ENCODE results near the gene ADGRG6. TPM values are rescaled to one million over a fixed set of nuclear protein-coding genes. Genes with fewer than 3 reads are reported as not detected.

ADGRG6 gene
- total and polyA plus RNA-seq, 2 donors (not counting 1 experiment from before 2014, with no cell fraction given) = 49.9 to 67.2 TPM

DNA sequence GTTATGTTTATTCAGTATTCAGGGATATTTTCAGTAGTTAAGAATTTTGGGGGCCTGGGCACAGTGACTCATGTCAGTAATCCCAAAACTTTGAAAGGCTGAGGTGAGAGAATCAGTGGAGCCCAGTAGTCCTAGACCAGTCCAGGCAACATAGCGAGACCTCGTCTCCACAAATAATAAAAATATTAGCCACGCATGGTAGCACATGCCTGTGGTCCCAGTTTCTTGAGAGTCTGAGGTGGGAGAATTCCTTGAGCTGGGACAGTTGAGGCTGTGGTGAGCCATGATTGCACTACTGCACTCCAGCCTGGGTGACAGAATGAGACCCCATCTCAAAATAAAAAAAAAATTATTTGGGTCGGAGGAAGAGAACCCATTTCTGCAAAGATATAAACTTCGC, 20.3 kb downstream of the ADGRG6 start:
- no peak for TF ChIP-seq EZH2 (IDR thresholded peaks at IDR 0.05; ENCODE audit: low read length, missing control alignments)
- TF ChIP-seq, protein P1, sequence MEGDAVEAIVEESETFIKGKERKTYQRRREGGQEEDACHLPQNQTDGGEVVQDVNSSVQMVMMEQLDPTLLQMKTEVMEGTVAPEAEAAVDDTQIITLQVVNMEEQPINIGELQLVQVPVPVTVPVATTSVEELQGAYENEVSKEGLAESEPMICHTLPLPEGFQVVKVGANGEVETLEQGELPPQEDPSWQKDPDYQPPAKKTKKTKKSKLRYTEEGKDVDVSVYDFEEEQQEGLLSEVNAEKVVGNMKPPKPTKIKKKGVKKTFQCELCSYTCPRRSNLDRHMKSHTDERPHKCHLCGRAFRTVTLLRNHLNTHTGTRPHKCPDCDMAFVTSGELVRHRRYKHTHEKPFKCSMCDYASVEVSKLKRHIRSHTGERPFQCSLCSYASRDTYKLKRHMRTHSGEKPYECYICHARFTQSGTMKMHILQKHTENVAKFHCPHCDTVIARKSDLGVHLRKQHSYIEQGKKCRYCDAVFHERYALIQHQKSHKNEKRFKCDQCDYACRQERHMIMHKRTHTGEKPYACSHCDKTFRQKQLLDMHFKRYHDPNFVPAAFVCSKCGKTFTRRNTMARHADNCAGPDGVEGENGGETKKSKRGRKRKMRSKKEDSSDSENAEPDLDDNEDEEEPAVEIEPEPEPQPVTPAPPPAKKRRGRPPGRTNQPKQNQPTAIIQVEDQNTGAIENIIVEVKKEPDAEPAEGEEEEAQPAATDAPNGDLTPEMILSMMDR (conservative IDR thresholded peaks at IDR 0.05 in 1 of 2, IDR thresholded peaks at IDR 0.05 in 1 of 2; ENCODE audit: low read depth in 1 of 2, low read length in 2 of 2) = no peak
- Histone ChIP-seq H3K9ac (ENCODE audit: insufficient read depth, low read length) (no peak overlapping the region), H3K36me3 (ENCODE audit: control insufficient read depth, insufficient read depth, low read length) (no peaks in the 10 kb centered on the region), H3K4me1 (ENCODE audit: control insufficient read depth, extremely low read depth, insufficient read depth, low read length) (peaks cover 7% of the 10 kb centered on the region), H3K4me3 (replicated peaks in 1 of 4; ENCODE audit: control extremely low read depth in 1 of 4, insufficient read depth in 1 of 4, low read depth in 3 of 4, low read length in 4 of 4) (no peak overlapping the region), H3K79me2 (ENCODE audit: control insufficient read depth, insufficient read depth, low read length) (peaks cover 4% of the 10 kb centered on the region), H2AFZ (ENCODE audit: low read length) (no peak overlapping the region), H3K27ac (ENCODE audit: insufficient read depth, low read length) (no peak overlapping the region), H3K4me2 (ENCODE audit: extremely low read depth, insufficient read depth, low read length) (no peak overlapping the region), H3K27me3 (ENCODE audit: control insufficient read depth, insufficient read depth, low read length) (no peaks in the 10 kb centered on the region), H4K20me1 (ENCODE audit: control insufficient read depth, extremely low read depth, insufficient read depth, low read length) (no peaks in the 10 kb centered on the region), H3K9me3 (ENCODE audit: control insufficient read depth, insufficient read depth, low read depth, low read length) (no peaks in the 10 kb centered on the region)
- peak in 1 of 2 donors; percentile 28 for DNase-seq (ENCODE audit: low read depth in 2 of 2)

- no peak overlapping the region for H3K4me2 ChIP-seq (ENCODE audit: extremely low read depth, insufficient read depth, low read length)
Measured at GRCh38 chr6:142322504-142323198, 20.8 kb downstream of the ADGRG6 start.

DNA sequence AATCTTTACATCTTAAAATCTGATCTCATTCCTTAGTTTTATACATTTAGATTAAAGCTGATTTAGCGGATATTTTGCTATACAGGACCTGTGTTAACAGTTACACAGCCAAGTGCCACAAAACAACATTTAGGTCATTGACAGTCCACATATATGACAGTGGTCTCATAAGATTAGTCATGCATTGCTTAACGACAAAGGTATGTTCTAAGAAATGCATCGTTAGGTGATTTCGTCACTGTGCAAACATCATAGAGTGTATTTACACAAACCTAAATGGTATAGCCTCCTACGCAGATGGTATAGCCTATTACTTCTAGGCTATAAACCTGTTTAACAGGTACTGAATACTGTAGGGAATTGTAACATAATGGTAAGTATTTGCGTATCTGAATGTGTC, 21.6 kb downstream of the ADGRG6 start:
- Histone ChIP-seq H3K27ac (ENCODE audit: insufficient read depth, low read length) (no peak overlapping the region), H3K4me2 (ENCODE audit: extremely low read depth, insufficient read depth, low read length) (no peak overlapping the region), H3K79me2 (ENCODE audit: control insufficient read depth, insufficient read depth, low read length) (peaks cover 7% of the 10 kb centered on the region), H3K27me3 (ENCODE audit: control insufficient read depth, insufficient read depth, low read length) (no peaks in the 10 kb centered on the region), H4K20me1 (ENCODE audit: control insufficient read depth, extremely low read depth, insufficient read depth, low read length) (no peaks in the 10 kb centered on the region), H3K4me3 (replicated peaks in 1 of 4; ENCODE audit: control extremely low read depth in 1 of 4, insufficient read depth in 1 of 4, low read depth in 3 of 4, low read length in 4 of 4) (no peak overlapping the region), H3K9me3 (ENCODE audit: control insufficient read depth, insufficient read depth, low read depth, low read length) (no peaks in the 10 kb centered on the region), H3K4me1 (ENCODE audit: control insufficient read depth, extremely low read depth, insufficient read depth, low read length) (peaks cover 7% of the 10 kb centered on the region), H3K36me3 (ENCODE audit: control insufficient read depth, insufficient read depth, low read length) (no peaks in the 10 kb centered on the region), H3K9ac (ENCODE audit: insufficient read depth, low read length) (no peak overlapping the region), H2AFZ (ENCODE audit: low read length) (no peak overlapping the region)
- no peak for TF ChIP-seq EZH2 (IDR thresholded peaks at IDR 0.05; ENCODE audit: low read length, missing control alignments)
- TF ChIP-seq, protein P1 (conservative IDR thresholded peaks at IDR 0.05 in 1 of 2, IDR thresholded peaks at IDR 0.05 in 1 of 2; ENCODE audit: low read depth in 1 of 2, low read length in 2 of 2) = no peak
- DNase-seq (ENCODE audit: low read depth in 2 of 2) = peak in 1 of 2 donors; percentile 44

More at GRCh38 chr6:142322504-142323198, 20.8 kb downstream of the ADGRG6 start:
- Histone ChIP-seq H3K27ac (ENCODE audit: insufficient read depth, low read length) (no peak overlapping the region), H3K27me3 (ENCODE audit: control insufficient read depth, insufficient read depth, low read length) (no peaks in the 10 kb centered on the region), H3K79me2 (ENCODE audit: control insufficient read depth, insufficient read depth, low read length) (peaks cover 4% of the 10 kb centered on the region), H3K9me3 (ENCODE audit: control insufficient read depth, insufficient read depth, low read depth, low read length) (no peaks in the 10 kb centered on the region), H3K4me1 (ENCODE audit: control insufficient read depth, extremely low read depth, insufficient read depth, low read length) (peaks cover 7% of the 10 kb centered on the region), H3K9ac (ENCODE audit: insufficient read depth, low read length) (no peak overlapping the region), H3K36me3 (ENCODE audit: control insufficient read depth, insufficient read depth, low read length) (no peaks in the 10 kb centered on the region), H4K20me1 (ENCODE audit: control insufficient read depth, extremely low read depth, insufficient read depth, low read length) (no peaks in the 10 kb centered on the region), H2AFZ (ENCODE audit: low read length) (no peak overlapping the region), H3K4me3 (replicated peaks in 1 of 4; ENCODE audit: control extremely low read depth in 1 of 4, insufficient read depth in 1 of 4, low read depth in 3 of 4, low read length in 4 of 4) (no peak overlapping the region)
- DNase-seq (ENCODE audit: low read depth in 2 of 2) = no peak
- TF ChIP-seq, protein P1 (conservative IDR thresholded peaks at IDR 0.05 in 1 of 2, IDR thresholded peaks at IDR 0.05 in 1 of 2; ENCODE audit: low read depth in 1 of 2, low read length in 2 of 2) = no peak
- no peak for TF ChIP-seq EZH2 (IDR thresholded peaks at IDR 0.05; ENCODE audit: low read length, missing control alignments)
